ENCODE data around the gene ACTA2. TPM values are rescaled to one million over a fixed set of nuclear protein-coding genes. Genes with fewer than 3 reads are reported as not detected.

ACTA2 gene
- total RNA-seq, 2 donors from 2014 or later: not detected

- Histone ChIP-seq H3K36me3 (ENCODE audit: control insufficient read depth, insufficient read depth, low read length) (no peaks in the 10 kb centered on the region), H3K9me3 (ENCODE audit: control insufficient read depth, low read length) (no peaks in the 10 kb centered on the region), H3K9ac (ENCODE audit: extremely low read depth, low read length, poor library complexity, severe bottlenecking) (no peak overlapping the region), H3K27ac (ENCODE audit: low read depth, low read length) (no peak overlapping the region), H3K4me3 (ENCODE audit: low read length) (no peak overlapping the region), H3K27me3 (ENCODE audit: control insufficient read depth, insufficient read depth, low read length, poor library complexity, severe bottlenecking) (peaks cover 57% of the 10 kb centered on the region), H3K4me1 (ENCODE audit: control insufficient read depth, insufficient read depth, low read length) (no peaks in the 10 kb centered on the region)
- 97% methylated on average over 2 of the region's 2 CpGs; no CpG with 5 or more reads in 1 of the 2 experiments for WGBS, 2 experiments (ENCODE audit: insufficient coverage in 1 of 2, insufficient read length in 1 of 2)
- Mint-ChIP-seq H3K4me3 (no peak overlapping the region), H3K27ac (no peak overlapping the region), H3K36me3 (ENCODE audit: low read depth) (no peaks in the 10 kb centered on the region), H3K27me3 (ENCODE audit: insufficient read depth) (peaks cover 48% of the 10 kb centered on the region), H3K9me3 (no peaks in the 10 kb centered on the region), H3K4me1 (peaks cover 5% of the 10 kb centered on the region)
- no peak for TF ChIP-seq CTCF (conservative IDR thresholded peaks at IDR 0.05)
- DNase-seq: no peak
Measured at GRCh38 chr10:88989423-88989822, 36.9 kb upstream of the ACTA2 start.

- H3K9me3 Mint-ChIP-seq: no peaks in the 10 kb centered on the region
- Histone ChIP-seq H3K27me3 (ENCODE audit: control insufficient read depth, insufficient read depth, low read length, poor library complexity, severe bottlenecking) (peaks cover 53% of the 10 kb centered on the region), H3K9me3 (ENCODE audit: control insufficient read depth, low read length) (no peaks in the 10 kb centered on the region), H3K9ac (ENCODE audit: extremely low read depth, low read length, poor library complexity, severe bottlenecking) (no peak overlapping the region), H3K27ac (ENCODE audit: low read depth, low read length) (no peak overlapping the region), H3K36me3 (ENCODE audit: control insufficient read depth, insufficient read depth, low read length) (no peaks in the 10 kb centered on the region), H3K4me3 (ENCODE audit: low read length) (no peak overlapping the region), H3K4me1 (ENCODE audit: control insufficient read depth, insufficient read depth, low read length) (peaks cover 3% of the 10 kb centered on the region)
- H3K27me3 Mint-ChIP-seq (ENCODE audit: insufficient read depth): peaks cover 46% of the 10 kb centered on the region
- H3K36me3 Mint-ChIP-seq (ENCODE audit: low read depth): no peaks in the 10 kb centered on the region
- DNase-seq: no peak
- H3K4me1 Mint-ChIP-seq: peaks cover 13% of the 10 kb centered on the region
- no peak overlapping the region for H3K4me3 Mint-ChIP-seq
- H3K27ac Mint-ChIP-seq: no peak overlapping the region
- TF ChIP-seq CTCF (conservative IDR thresholded peaks at IDR 0.05): no peak
- WGBS, 2 experiments (ENCODE audit: insufficient coverage in 1 of 2, insufficient read length in 1 of 2): 50 to 100% methylated on average over 1 to 2 of the region's 2 CpGs
Measured at GRCh38 chr10:88987840-88988239, 35.3 kb upstream of the ACTA2 start.

- H3K4me1 ChIP-seq (ENCODE audit: control insufficient read depth, insufficient read depth, low read length): peaks cover 3% of the 10 kb centered on the region
- Mint-ChIP-seq H3K27ac (no peak overlapping the region), H3K36me3 (ENCODE audit: low read depth) (no peaks in the 10 kb centered on the region), H3K9me3 (no peaks in the 10 kb centered on the region), H3K4me3 (no peak overlapping the region), H3K4me1 (peaks cover 14% of the 10 kb centered on the region), H3K27me3 (ENCODE audit: insufficient read depth) (peaks cover 43% of the 10 kb centered on the region)
- H3K27me3 ChIP-seq (ENCODE audit: control insufficient read depth, insufficient read depth, low read length, poor library complexity, severe bottlenecking): peaks cover 48% of the 10 kb centered on the region
- DNase-seq: no peak
- H3K9ac ChIP-seq (ENCODE audit: extremely low read depth, low read length, poor library complexity, severe bottlenecking): no peak overlapping the region
- H3K36me3 ChIP-seq (ENCODE audit: control insufficient read depth, insufficient read depth, low read length): no peaks in the 10 kb centered on the region
- no peaks in the 10 kb centered on the region for H3K9me3 ChIP-seq (ENCODE audit: control insufficient read depth, low read length)
- H3K27ac ChIP-seq (ENCODE audit: low read depth, low read length): no peak overlapping the region
- no peak overlapping the region for H3K4me3 ChIP-seq (ENCODE audit: low read length)
- peak; percentile 7 for TF ChIP-seq CTCF (conservative IDR thresholded peaks at IDR 0.05)
Measured at GRCh38 chr10:88987243-88987725, 34.7 kb upstream of the ACTA2 start.

Measured in endodermal cell (in vitro differentiated cells).